Measurements from ENCODE around the gene CALU.

The CALU gene

DNA sequence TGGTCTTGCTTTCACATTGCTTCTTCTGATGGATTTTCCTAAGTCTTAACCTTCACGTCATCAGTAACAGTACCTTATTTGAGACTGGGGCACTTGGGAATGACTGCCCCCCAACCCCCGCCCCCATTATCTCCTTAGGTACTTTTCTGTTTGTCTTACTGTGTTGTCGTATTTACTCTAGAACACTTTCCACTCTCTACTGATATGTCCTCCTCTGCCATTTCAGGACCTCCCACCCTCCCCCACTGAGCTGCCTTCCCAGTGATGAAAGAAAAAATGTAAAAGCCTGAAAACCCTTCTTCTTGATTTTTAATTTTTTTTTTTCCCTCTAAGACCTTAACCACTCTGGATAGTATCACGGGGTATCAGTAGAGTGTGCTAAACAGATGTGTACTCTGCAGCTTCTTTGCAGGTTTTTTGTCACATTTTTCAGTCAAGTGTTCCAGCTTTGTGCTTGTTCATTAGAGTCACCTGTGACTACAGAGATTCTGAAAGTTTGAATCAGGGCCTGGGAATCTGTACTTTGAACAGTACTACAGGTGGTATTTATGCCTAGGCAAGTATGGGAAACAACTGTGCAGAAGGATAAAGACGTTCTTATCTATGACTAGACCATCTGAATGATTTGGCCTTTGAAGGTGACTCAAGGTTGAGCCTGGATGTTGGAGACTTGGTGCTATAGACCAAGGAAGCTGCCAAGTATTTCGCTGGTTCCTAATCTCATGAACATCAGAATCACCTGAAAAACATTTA lies 8.3 kb downstream of the CALU start:
- no peak for DNase-seq (ENCODE audit: low read depth)

DNA sequence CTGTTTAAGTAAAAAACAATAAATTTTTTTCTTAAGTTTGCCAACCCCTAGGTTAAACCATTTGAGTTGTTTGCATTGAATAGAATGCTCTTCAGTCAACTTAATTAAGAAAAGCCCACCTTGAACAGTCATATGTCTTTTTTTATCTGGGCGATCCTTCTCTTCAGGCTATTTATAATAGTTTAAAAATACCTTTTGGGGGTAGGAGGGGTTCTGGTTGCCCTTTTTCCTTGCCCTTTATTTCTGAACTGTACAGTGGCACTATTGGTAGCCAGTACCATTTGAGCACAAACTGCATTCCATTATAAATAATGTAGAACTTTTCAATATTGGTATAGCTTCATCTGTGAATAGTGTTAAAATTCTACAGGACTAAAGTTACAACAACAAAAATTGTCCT lies 13.1 kb downstream of the CALU start:
- DNase-seq (ENCODE audit: low read depth) = no peak

DNA sequence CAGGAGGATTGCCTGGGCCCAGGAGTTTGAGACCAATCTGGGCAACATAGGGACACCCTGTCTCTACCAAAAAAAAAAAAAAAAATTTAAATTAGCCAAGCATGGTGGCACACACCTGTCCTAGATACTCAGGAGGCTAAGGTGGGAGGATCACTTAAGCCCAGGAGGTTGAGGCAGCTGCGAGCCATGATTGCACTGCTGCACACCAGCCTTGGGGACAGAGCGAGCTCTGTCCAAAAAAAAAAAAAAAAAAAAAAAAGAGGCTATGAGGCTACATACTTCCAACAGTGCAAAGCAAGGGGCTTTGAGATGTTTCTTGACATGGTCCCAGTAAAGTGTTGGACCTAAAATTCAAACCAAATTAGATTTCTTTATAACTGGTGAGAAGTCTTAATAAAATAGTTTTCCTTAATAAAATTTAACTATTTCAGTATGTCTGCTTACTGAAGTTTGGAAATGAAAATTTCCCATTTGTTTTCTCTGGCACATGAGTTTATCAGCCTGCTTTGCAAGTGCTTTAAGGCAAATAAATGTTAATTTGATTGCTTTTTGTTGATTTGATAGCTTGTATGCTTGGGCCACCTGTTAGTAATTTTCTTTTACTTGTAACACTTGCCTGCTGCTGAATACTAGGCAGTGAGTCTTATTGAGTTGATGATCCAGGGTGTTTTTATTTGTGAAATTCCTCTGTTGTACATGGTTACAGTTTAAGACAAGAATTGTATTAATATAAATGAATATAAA lies 16.1 kb downstream of the CALU start:
- no peak for DNase-seq (ENCODE audit: low read depth)

DNA sequence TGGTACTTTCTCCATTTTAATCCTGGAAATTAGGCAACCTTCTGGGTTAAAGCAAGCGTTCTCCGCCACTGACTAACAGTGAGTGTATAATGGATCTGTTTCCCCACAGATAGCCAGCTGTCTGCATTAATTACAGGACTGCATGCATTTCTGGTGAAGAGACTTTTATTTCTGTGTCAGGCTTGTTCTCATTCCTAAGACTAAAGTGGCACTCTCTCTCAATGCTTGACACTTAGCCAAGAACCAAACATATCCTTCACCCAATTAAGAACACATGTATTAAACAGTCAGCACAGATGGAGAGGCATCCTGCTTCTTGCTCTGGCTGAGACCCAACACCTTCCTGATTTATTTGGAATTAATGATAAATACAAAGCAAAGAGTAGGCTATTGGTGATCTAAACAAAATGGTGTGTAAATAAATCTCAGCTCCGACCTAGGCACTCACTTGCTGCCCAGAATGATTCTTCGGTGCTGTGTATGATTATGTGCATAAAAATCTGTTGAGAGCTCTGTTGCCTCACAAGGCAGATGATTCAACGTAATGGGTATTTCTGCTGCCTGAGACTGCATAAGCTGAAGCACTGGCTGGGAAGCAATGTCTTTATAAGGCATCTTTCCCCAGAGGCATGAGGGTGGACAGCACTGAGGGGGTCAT lies 16.8 kb downstream of the CALU start:
- no peak for DNase-seq (ENCODE audit: low read depth)

DNA sequence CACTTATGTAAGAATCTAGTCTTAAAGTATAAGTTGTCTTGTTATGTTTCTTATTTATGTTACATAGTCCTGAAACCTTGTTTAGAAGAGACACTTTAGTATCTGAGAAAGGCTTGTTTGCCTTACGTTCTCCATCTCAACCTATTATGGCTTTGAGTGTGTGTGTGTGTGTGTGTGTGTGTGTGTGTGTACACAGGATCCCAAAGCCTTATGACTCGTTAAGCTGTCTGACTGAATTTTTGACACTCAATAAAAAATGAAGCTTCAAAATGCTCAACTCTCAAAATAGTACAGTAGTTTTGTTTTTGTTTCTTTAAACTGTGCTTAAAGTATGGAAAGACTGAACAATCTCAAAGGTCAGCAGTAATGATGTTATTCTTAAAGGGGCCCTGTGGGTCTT lies 18.0 kb downstream of the CALU start:
- no peak for DNase-seq (ENCODE audit: low read depth)

DNA sequence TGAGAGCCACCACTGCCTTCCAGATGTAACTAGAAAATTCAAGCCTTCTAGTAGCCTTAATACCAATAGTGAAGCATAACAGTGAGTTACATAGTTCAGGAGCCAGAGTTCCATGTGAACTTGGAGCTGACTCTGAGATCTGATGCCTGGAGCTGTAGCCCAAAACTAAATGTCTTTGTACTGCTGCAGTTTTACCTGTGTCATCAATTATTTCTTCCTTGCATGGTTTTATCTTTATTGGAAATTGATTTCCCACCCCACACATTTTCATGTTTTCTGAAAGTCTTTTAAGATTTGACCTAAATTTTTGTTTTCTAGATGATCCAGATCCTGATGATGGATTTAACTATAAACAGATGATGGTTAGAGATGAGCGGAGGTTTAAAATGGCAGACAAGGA lies 19.4 kb downstream of the CALU start:
- no peak for DNase-seq (ENCODE audit: low read depth)

DNA sequence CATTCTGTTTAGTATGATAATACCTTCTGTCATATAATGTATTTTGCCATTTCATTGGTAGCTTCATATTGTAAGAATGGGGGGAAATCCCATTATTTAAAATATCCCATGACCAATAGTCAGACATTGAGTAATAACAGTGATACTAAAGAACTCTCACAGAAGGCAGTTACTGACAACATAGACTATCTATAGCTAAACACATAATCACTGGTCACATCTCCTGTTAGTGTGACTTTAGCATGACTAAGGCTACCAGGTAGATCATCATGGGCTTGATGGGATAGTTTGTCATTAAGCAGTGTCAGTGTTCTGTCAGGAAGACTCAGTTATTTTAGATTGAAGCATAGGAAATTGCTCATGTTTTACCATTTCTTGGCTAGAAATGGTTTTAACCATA lies 20.1 kb downstream of the CALU start:
- DNase-seq (ENCODE audit: low read depth) = no peak

DNA sequence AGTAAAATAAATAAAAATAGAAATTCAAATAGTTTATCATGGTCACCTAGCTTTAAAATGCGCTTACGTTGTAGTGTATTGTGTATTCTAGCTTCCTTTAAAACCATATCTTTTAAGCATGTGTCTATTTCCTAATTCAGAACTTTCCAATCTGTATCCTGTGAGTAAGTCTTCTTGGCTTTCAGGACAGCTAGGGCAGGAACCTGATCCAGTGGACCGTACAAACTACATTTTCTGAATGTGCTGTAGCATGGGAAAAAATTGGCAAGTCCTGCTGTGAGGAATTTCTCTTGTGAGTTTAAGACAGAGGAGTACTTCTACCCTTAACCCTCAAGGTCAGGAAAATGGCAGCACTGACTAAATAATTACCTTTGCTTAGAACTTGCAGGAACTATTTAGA lies 24.4 kb downstream of the CALU start:
- no peak for DNase-seq (ENCODE audit: low read depth)

DNA sequence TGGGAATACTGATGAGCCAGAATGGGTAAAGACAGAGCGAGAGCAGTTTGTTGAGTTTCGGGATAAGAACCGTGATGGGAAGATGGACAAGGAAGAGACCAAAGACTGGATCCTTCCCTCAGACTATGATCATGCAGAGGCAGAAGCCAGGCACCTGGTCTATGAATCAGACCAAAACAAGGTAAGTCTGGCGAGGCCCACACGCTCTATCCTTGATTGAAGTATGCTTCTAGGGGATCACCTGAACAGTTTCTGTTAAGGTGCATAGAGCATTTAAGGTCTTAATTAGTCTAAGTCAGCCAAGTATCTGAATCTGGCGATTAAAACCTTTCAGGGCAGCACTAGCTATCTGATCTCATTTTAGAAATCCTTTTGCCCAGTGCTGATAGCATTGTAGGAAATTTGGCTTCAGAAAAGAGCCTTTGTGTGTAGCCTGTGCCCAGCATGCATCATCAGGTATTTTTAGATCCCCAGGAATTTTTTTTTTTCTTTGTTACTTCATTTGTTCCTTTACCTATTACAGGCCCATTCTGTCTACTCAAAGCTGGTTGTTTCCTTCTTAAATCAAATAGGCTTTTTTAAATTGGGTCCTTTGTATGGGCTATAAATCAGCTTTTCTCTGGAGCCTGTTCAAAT lies 28.4 kb downstream of the CALU start:
- no peak for DNase-seq (ENCODE audit: low read depth)

DNA sequence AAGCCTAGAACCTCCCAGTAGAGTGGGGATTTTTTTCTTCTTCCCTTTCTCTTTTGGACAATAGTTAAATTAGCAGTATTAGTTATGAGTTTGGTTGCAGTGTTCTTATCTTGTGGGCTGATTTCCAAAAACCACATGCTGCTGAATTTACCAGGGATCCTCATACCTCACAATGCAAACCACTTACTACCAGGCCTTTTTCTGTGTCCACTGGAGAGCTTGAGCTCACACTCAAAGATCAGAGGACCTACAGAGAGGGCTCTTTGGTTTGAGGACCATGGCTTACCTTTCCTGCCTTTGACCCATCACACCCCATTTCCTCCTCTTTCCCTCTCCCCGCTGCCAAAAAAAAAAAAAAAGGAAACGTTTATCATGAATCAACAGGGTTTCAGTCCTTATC lies 31.1 kb downstream of the CALU start:
- DNase-seq (ENCODE audit: low read depth) = no peak

DNA sequence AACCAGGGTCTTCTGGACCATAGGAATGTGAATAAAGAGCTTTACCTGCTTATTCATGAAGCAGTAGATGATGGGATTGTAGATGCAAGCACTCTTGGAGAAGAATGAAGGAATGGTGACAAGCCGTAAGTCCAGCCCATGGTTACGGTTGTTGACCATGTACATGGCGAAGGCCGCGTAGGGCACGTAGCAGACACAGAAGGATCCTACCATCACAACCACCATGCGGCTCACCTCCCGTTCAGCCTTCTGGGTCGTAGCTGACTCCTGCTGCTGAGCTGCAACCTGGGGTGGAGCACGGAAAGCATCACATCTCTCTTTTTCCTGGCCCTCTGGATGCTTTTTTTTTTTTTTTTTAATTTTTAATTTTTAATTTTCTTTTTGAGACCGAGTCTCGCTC lies 34.4 kb downstream of the CALU start:
- no peak for DNase-seq (ENCODE audit: low read depth)

DNA sequence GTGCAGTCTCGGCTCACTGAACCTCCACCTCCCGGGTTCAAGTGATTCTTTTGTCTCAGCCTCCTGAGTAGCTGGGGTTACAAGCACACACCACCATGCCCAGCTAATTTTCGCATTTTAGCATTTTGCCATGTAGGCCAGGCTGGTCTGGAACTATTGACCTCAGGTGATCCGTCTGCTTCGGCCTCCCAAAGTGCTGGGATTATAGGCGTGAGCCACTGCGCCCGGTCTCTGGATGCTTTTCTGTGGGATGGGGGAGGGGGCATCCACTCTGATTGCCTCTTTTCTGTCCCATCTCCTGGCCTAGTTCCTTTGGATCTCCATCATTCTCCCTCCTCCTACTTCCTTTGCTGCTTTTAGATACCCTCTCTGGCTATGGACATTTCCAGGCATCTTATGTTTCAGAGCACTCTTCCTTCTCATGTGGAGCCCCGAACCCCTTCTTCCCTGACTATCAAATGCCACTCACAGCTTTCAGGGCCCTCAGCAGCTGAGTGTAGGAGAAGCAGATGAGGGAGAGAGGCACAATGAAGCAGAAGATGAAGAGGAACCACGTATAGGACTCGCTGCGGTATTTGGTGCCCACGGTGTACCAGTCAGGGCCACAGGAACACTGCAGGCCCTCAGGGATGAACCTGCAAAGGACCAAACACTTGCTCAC lies 35.0 kb downstream of the CALU start:
- DNase-seq (ENCODE audit: low read depth) = no peak

DNA sequence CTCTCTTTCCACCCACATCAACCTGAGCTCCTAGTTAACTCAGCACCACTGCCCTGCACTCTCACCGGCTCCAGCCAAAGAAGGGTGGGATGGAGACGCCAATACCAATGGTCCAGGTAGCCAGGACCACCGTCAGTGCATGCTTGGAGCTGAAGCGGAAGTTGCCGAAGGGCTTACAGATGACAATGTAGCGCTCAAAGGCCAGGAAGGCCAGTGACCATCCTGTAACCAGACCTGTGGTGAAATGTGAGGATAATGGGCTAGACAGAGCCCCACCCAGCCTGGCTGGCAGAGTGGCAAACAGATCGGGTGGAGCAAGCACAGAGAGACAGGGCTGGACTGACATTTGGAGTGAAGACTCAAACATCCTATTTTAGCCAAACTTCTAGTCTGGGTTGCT lies 35.8 kb downstream of the CALU start:
- no peak for DNase-seq (ENCODE audit: low read depth)

DNA sequence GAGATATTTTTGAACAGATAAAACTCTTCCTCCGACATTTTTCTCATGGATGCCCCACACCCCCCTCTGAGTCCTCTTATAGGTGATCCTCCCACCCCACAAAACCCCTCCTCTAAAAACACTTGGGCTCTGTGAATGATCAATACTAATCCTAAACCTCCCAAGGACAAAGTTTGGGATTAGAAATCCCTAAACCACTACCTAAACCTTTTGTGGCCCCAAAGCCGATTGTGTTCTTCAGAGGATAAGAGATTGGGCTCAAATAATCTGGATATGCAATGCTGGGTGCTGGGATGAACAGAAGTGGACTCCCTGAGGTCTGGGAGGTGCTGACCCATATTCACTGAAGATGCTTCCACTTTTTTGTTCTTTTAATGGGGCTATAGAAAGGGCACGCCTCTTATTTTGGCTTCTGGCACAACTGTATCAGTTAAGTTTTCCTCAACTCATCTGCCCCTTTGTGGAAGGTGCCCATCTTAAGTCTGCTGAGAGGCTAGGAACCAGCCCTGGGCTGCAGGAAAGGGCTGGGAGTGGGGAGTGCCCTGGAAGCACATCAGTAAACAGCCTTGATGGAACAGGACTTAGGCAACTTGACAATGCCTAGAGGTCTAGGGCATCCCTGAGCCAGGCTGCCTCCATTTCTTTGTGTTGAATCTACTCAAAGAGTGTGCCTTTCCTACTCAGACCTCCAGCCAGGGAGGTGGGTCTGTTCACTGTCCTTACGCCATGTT lies 36.8 kb downstream of the CALU start, which contains the start of gene OPN1SW:
TSS of gene OPN1SW (minus strand) at position 51 of the 731 bp plus-strand sequence. CDS start at position 38, 13 bp downstream.
- DNase-seq (ENCODE audit: low read depth) = no peak

DNA sequence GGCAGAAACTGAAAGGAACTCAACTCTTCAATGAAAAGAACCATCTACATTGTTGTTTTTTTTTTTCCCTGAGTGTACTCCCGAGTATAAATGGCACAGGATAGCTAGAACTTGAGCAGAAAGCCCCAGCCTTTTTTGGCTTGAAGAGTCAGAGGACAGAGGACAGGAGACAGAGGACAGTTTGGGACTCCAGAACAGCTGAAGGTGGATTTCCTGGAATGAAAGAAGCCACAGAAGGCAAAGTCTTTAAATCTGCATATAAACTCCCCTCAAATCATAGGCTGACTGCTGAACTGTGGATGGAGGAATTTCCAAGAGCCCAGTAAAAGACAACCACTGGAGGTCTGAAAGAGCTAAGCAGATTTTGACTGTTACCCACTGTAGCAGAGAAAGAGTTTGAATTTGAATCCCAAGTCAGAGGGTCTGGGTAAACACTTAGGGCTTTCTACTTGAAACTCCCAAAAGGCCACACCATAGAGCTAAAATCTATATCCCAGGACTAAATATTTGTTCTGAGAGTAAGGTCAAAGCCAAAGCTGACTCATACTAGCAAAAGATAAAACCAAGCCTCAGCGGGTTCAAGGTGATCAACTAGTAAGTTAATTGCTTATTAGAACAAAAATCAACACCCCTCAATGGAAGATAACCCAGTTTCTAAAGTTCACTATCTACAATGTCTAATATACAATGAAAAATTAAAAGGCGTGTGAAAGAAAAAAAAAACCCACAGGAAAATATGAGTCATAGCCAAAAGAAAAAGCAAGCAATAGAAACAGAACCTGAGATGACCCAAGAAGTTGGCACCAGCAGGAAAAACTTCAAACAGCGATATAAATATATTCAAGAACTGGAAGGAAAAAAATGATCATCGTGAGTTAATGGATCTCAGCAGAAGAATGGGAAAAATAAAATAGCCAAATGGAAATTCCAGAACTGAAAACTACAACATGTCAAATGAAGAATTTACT lies 38.3 kb downstream of the CALU start:
- no peak for DNase-seq (ENCODE audit: low read depth)

DNA sequence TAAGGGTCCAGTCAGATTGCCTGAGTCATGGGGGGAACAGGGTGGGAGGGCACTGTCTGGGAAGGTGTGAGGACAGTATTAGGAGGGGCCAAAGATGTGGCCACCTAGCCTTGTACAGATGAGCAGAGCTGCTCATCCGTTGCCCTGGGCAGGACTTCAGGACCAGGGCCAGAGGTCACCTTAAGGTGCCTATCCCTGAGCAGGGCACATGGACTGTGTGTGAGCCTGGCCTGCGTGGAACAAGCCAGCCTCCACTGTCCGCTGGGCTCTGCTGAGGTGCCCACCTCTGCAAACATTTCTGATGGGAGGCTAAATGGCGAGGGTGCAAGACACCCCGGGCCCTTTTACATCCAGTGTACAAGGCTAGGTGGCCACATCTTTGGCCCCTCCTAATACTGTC lies 39.8 kb downstream of the CALU start:
- DNase-seq (ENCODE audit: low read depth) = no peak

DNA sequence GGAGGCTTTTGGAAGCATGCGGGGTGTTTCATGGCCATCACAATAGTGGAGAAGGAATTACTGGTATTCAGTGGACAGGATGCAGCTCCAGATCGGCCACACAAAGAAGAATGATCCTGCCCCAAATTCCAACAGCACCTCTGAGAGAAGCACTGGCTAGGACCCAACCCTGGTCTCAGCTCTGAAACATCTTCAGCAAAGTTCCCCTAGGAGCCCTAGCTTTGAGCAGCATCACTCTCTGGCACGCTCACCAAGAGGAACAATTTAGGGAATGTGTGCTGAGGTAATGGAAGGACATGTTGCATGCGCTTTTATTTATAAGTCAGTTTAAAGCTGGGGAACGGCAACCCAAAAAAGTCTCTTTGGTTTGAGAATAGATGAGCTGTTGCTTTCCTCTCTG lies 42.0 kb downstream of the CALU start:
- no peak for DNase-seq (ENCODE audit: low read depth)

DNA sequence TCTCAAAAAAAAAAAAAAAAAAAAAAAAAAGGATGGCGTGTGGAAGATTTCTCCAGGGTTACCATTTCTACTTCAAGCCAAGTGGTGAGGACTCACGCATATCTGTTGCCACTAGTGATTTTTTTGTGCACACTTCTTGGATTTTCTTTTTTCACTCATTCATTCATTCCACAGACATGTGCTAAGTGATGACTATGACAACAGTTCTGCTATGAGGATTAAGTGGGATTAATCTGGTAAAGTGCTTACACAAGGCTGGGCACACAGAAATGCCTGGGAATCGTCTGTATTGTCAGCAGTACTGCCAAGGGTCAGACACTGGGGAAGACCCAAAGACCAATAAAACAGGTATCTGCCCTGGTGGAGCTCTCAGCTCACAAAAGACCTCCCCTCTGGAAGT lies 42.7 kb downstream of the CALU start:
- DNase-seq (ENCODE audit: low read depth) = no peak

DNA sequence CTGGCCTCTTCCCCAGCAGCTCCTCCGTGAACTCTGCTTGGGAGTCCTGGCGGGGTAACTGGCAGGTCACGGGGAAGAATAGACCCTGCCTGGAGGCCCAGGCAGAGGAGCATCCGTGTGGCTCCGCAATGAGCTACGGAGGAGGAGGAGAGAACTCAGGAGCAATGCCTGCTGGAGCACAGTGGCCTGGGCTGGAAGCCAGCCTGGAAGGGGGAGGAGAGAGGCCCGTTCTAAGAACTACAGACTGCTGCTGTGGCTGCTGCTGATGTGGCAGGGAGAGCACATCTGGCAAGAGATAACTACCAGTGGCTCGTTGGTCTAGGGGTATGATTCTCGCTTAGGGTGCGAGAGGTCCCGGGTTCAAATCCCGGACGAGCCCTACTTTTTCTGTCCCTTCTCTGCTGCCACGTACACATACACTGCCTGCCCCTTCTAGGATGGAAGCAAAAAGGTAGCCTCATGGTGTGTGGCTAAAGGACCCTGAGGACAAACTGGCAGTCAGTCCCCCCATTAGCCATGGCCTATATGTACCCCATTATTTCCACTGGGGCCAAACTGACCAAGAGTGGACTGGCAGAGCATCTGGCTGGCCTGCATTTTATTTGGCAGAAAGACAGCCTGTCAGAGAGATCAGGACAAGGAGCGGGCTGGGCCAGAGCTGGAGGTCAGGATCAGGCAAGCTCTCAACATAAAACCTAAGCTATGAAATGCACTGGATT lies 44.1 kb downstream of the CALU start:
- DNase-seq (ENCODE audit: low read depth) = no peak

Data from T follicular helper cell (primary cell).